Caco-2 (cell line): ENCODE results near the gene STAG1. TPM values are rescaled to one million over a fixed set of nuclear protein-coding genes. Genes with fewer than 3 reads are reported as not detected.
A peak's percentile ranks its signal among the peaks of the same experiment; 100 is the strongest.

Experiments used
- BruUV-seq: library from RNA; stranded (reverse); fragments of 400-500 nt; replicated peaks from 2 replicates; lab custom pipeline; 2021; lab: Mats Ljungman, UMichigan
- CTCF ChIA-PET: fragments of 300-600 bp; sonication (Branson Sonifier 250); formaldehyde crosslinking; loops from one replicate; lab custom pipeline; 2022; ENCODE audit warnings: antibody characterized with exemption; lab: Charles Lee
- POLR2A ChIA-PET: fragments of 300-600 bp; sonication (Branson Sonifier 250); formaldehyde crosslinking; loops from one replicate; lab custom pipeline; 2022; ENCODE audit warnings: antibody characterized with exemption; lab: Charles Lee
- DNase-seq, 2 experiments: peaks; one replicate each; pipeline versions ENCODE4 v3.0.0 to v3.0.0-alpha.2; 2020 to 2022
- H3K27me3 ChIP-seq: replicated peaks from 2 replicates; pipeline ENCODE4 v1.6.0; 2011; ENCODE audit warnings: low read length; ENCODE audit not compliant: control insufficient read depth, insufficient read depth
- H3K36me3 ChIP-seq: 2 replicates; pipeline ENCODE4 v1.5.1; 2011; ENCODE audit warnings: low read length; ENCODE audit not compliant: control insufficient read depth, insufficient read depth
- H3K4me1 ChIP-seq: fragments of 250-450 bp; sonication (Bioruptor Pico); 2 replicates; pipeline ENCODE4 v1.5.1; 2020; ENCODE audit warnings: mild to moderate bottlenecking
- H3K4me3 ChIP-seq: 2 replicates; pipeline ENCODE4 v1.5.1; 2011; ENCODE audit warnings: low read depth, mild to moderate bottlenecking, control low read depth, low read length
- H3K9me3 ChIP-seq: fragments of 250-450 bp; sonication (Bioruptor Pico); 2 replicates; pipeline ENCODE4 v1.5.1; 2020; ENCODE audit warnings: mild to moderate bottlenecking, moderate library complexity
- H3K27ac Mint-ChIP-seq: one replicate; pipeline ENCODE4 v1.8.0; 2022; ENCODE audit warnings: mixed read lengths; ENCODE audit not compliant: unreplicated experiment
- H3K27me3 Mint-ChIP-seq: one replicate; pipeline ENCODE4 v1.8.0; 2022; ENCODE audit warnings: mixed read lengths; ENCODE audit not compliant: insufficient read depth, unreplicated experiment
- H3K36me3 Mint-ChIP-seq: one replicate; pipeline ENCODE4 v1.8.0; 2022; ENCODE audit warnings: mild to moderate bottlenecking, mixed read lengths; ENCODE audit not compliant: insufficient read depth, unreplicated experiment
- H3K4me1 Mint-ChIP-seq: one replicate; pipeline ENCODE4 v1.8.0; 2022; ENCODE audit warnings: low read depth, mixed read lengths; ENCODE audit not compliant: unreplicated experiment
- H3K4me3 Mint-ChIP-seq: one replicate; pipeline ENCODE4 v1.8.0; 2022; ENCODE audit warnings: mild to moderate bottlenecking, moderate library complexity, mixed read lengths; ENCODE audit not compliant: unreplicated experiment
- H3K9me3 Mint-ChIP-seq: one replicate; pipeline ENCODE4 v1.8.0; 2022; ENCODE audit warnings: mixed read lengths; ENCODE audit not compliant: unreplicated experiment
- CTCF ChIP-seq, 2 experiments: fragments of 200-600 bp in 1 of 2; IDR thresholded peaks; 1 replicate in 1 of 2; 2 replicates in 1 of 2; pipeline versions ENCODE4 v1.5.1 to v1.8.0; 2011 to 2022; ENCODE audit warnings: antibody characterized with exemption in 1 of 2, control low read depth in 1 of 2, inconsistent platforms in 1 of 2, low read depth in 1 of 2, low read length in 1 of 2, mild to moderate bottlenecking in 1 of 2, moderate library complexity in 1 of 2; ENCODE audit not compliant: insufficient read depth in 1 of 2, severe bottlenecking in 1 of 2, unreplicated experiment in 1 of 2
- intact Hi-C: fragments of 100-400 bp; cut with micrococcal nuclease; formaldehyde crosslinking; loops from one replicate; pipeline ENCODE4 v1.10.0; 2022; ENCODE audit not compliant: unreplicated experiment
- total RNA-seq: library from RNA; stranded (reverse); gene quantifications from 2 replicates; pipeline ENCODE4 v1.2.3, GENCODE V29; 2022

The STAG1 gene
- total RNA-seq, 1 experiment from 2014 or later = 37.5 TPM

GRCh38 chr3:136734382-136735070, 17.7 kb downstream of the STAG1 start:
- no peak for DNase-seq
- CTCF ChIA-PET = no interaction called here
- H3K4me3 Mint-ChIP-seq = no peak overlapping the region

DNA sequence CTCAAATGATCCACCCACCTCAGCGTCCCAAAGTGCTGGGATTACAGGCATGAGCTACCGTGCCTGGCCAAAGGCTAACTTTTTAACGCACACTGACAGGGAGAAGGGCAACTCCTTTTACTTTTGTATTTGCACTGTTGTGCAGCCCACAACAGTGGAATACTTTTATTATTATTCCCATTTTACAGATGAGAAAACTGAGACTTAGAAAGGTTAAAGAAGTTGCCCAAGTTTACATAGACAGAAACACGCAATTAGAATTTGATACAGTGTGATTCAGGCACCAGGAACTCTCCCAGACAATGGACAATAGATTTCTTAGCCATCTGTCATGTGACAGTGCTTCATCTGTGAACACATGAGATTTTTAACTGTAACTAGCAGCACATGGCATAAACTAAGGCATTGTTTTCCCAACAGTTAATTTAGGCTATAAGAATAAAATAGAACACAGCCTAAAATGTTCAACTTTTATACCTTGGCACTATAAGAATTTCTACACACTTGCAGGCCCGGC, 18.8 kb downstream of the STAG1 start:
- CTCF ChIA-PET = interaction anchor here (1.2 kb wide), 1 partner anchor 19 kb away, joined by 6 read pairs; the partner anchor contains the start of gene STAG1
- POLR2A ChIA-PET = no interaction called here
- BruUV-seq = no TSS peak
- Mint-ChIP-seq H3K4me1 (peaks cover 14% of the 10 kb centered on the region), H3K36me3 (peaks cover 14% of the 10 kb centered on the region), H3K9me3 (no peaks in the 10 kb centered on the region), H3K4me3 (no peak overlapping the region), H3K27me3 (no peaks in the 10 kb centered on the region), H3K27ac (no peak overlapping the region)
- peaks cover 14% of the 10 kb centered on the region for H3K4me1 ChIP-seq
- H3K4me3 ChIP-seq = no peak overlapping the region
- intact Hi-C loops = no loop called here
- no peak for DNase-seq
- no peak for TF ChIP-seq CTCF (IDR thresholded peaks at IDR 0.05; ENCODE audit: insufficient read depth in 1 of 2, low read depth in 1 of 2, low read length in 1 of 2, severe bottlenecking in 1 of 2, unreplicated experiment in 1 of 2)
- H3K36me3 ChIP-seq = no peaks in the 10 kb centered on the region; the same call in 1 of the 2 replicates
- no peaks in the 10 kb centered on the region for H3K9me3 ChIP-seq
- H3K27me3 ChIP-seq = no peaks in the 10 kb centered on the region

More at GRCh38 chr3:136734382-136735070, 17.7 kb downstream of the STAG1 start:
- Mint-ChIP-seq H3K4me1 (peaks cover 14% of the 10 kb centered on the region), H3K36me3 (peaks cover 14% of the 10 kb centered on the region), H3K27ac (no peak overlapping the region), H3K9me3 (no peaks in the 10 kb centered on the region), H3K27me3 (no peaks in the 10 kb centered on the region)
- no TSS peak for BruUV-seq
- no peak overlapping the region for H3K4me3 ChIP-seq
- H3K27me3 ChIP-seq = no peaks in the 10 kb centered on the region
- H3K4me1 ChIP-seq = peaks cover 14% of the 10 kb centered on the region
- H3K36me3 ChIP-seq = no peaks in the 10 kb centered on the region; the same call in 1 of the 2 replicates
- peak in 1 of 2 experiments; percentile 16 for TF ChIP-seq CTCF (IDR thresholded peaks at IDR 0.05; ENCODE audit: insufficient read depth in 1 of 2, low read depth in 1 of 2, low read length in 1 of 2, severe bottlenecking in 1 of 2, unreplicated experiment in 1 of 2)
- H3K9me3 ChIP-seq = no peaks in the 10 kb centered on the region
- POLR2A ChIA-PET = no interaction called here
- intact Hi-C loops = no loop called here

- ChIA-PET CTCF (no interaction called here), POLR2A (interaction anchor here (0.6 kb wide), 2 partner anchors 28 to 292 kb away, joined by 3 to 5 read pairs; no protein-coding TSS in a partner anchor)
- Histone ChIP-seq H3K9me3 (no peaks in the 10 kb centered on the region), H3K27me3 (no peaks in the 10 kb centered on the region), H3K36me3 (no peaks in the 10 kb centered on the region; the same call in 1 of the 2 replicates), H3K4me3 (no peak overlapping the region), H3K4me1 (peaks cover 14% of the 10 kb centered on the region)
- Mint-ChIP-seq H3K27ac (no peak overlapping the region), H3K27me3 (no peaks in the 10 kb centered on the region), H3K9me3 (no peaks in the 10 kb centered on the region), H3K36me3 (peaks cover 13% of the 10 kb centered on the region), H3K4me1 (peaks cover 19% of the 10 kb centered on the region), H3K4me3 (no peak overlapping the region)
- intact Hi-C loops = no loop called here
- no TSS peak for BruUV-seq
- TF ChIP-seq CTCF (IDR thresholded peaks at IDR 0.05; ENCODE audit: insufficient read depth in 1 of 2, low read depth in 1 of 2, low read length in 1 of 2, severe bottlenecking in 1 of 2, unreplicated experiment in 1 of 2) = no peak
- DNase-seq = no peak
Measured at GRCh38 chr3:136731274-136731884, 20.8 kb downstream of the STAG1 start.
